Nephron (organoid): ENCODE measurements around the gene ARL6IP5.

Source experiments
- H3K27ac Mint-ChIP-seq, 3 experiments: 2 replicates each; pipeline ENCODE4 v1.8.0; 2020; ENCODE audit warnings: mixed read lengths in 3 of 3, mild to moderate bottlenecking in 2 of 3, moderate library complexity in 1 of 3
- H3K27me3 Mint-ChIP-seq: 2 replicates; pipeline ENCODE4 v1.8.0; 2021; ENCODE audit warnings: low read depth, mild to moderate bottlenecking, moderate library complexity, mixed read lengths
- H3K36me3 Mint-ChIP-seq: 2 replicates; pipeline ENCODE4 v1.8.0; 2020; ENCODE audit warnings: low read depth, mixed read lengths
- H3K4me1 Mint-ChIP-seq: 2 replicates; pipeline ENCODE4 v1.8.0; 2020; ENCODE audit warnings: mixed read lengths
- H3K4me3 Mint-ChIP-seq, 3 experiments: 2 replicates each; pipeline ENCODE4 v1.8.0; 2020; ENCODE audit warnings: mild to moderate bottlenecking in 3 of 3, mixed read lengths in 3 of 3, moderate library complexity in 2 of 3
- H3K9me3 Mint-ChIP-seq: 2 replicates; pipeline ENCODE4 v1.8.0; 2020; ENCODE audit warnings: mixed read lengths
- TF ChIP-seq, protein P1 (sequence below), 3 experiments: fragments of 200-600 bp; sonication (generic); IDR thresholded peaks; one replicate each; pipeline ENCODE4 v1.5.0; 2021; ENCODE audit warnings: antibody characterized with exemption in 3 of 3; ENCODE audit not compliant: unreplicated experiment in 3 of 3

Gene ARL6IP5

DNA sequence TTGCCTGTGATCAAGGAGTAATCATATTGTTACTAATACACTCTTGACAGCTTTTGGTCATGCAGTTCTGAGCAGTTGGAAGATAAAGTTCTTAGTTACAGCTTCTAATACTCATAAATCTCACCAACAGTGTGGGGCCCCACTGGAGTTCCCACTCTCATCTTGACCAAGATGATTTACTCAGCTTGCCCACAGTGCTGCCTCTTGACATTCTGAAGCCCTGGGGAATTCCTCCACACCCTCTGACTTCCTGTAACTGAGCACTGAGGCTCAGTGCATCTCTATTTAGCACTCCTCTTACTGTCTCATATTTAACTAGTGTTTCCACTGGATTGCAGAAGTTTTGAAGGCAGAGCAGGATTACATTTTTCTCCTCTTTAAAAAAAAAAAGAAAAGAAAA lies 1.9 kb upstream of the ARL6IP5 start:
- no peaks in the 10 kb centered on the region for H3K9me3 Mint-ChIP-seq
- no peaks in the 10 kb centered on the region for H3K36me3 Mint-ChIP-seq
- peak overlapping the region; percentile 70 to 83 (median 75) for H3K27ac Mint-ChIP-seq
- peaks cover 65% of the 10 kb centered on the region for H3K4me1 Mint-ChIP-seq
- no peaks in the 10 kb centered on the region for H3K27me3 Mint-ChIP-seq
- peak overlapping the region; percentile 45 to 67 (median 48) for H3K4me3 Mint-ChIP-seq
- TF ChIP-seq, protein P1, sequence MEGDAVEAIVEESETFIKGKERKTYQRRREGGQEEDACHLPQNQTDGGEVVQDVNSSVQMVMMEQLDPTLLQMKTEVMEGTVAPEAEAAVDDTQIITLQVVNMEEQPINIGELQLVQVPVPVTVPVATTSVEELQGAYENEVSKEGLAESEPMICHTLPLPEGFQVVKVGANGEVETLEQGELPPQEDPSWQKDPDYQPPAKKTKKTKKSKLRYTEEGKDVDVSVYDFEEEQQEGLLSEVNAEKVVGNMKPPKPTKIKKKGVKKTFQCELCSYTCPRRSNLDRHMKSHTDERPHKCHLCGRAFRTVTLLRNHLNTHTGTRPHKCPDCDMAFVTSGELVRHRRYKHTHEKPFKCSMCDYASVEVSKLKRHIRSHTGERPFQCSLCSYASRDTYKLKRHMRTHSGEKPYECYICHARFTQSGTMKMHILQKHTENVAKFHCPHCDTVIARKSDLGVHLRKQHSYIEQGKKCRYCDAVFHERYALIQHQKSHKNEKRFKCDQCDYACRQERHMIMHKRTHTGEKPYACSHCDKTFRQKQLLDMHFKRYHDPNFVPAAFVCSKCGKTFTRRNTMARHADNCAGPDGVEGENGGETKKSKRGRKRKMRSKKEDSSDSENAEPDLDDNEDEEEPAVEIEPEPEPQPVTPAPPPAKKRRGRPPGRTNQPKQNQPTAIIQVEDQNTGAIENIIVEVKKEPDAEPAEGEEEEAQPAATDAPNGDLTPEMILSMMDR (IDR thresholded peaks at IDR 0.05; ENCODE audit: unreplicated experiment in 3 of 3), result no peak

DNA sequence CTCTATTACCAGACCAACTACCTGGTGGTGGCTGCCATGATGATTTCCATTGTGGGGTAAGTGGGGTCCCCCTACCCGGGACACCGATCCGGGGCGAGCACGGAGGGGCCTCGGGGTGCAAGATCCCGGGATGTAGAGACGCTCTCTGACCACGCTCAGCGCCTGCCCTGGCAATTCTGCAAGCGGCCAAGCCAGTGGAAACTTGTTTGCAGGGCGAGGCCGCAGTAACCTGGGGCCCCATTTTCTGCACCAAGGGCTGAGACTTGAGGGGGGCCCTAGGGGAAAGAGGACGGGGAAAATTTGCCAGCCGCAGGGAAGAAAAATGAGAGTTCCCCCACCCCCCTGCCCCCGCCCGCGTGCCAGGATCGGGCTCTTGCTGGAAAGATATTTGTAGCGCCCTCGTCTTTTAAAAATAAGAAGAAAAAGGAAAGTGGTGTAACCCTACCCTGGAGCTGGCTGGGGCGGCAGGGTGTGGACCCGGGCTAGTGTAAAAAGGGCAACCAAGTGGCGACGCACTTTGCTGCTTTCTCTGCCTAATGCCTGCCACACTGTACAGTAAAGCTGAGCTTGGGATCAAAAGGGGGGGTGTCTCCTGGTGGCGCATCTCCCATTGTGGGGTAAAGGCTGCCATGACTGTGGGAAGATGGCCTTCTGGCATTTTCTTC lies 563 bp downstream of the ARL6IP5 start:
- H3K36me3 Mint-ChIP-seq, result peaks cover 4% of the 10 kb centered on the region
- no peaks in the 10 kb centered on the region for H3K9me3 Mint-ChIP-seq
- no peaks in the 10 kb centered on the region for H3K27me3 Mint-ChIP-seq
- peaks cover 69% of the 10 kb centered on the region for H3K4me1 Mint-ChIP-seq
- TF ChIP-seq, protein P1 (IDR thresholded peaks at IDR 0.05; ENCODE audit: unreplicated experiment in 3 of 3), result no peak
- H3K27ac Mint-ChIP-seq, result peak overlapping the region; percentile 84 to 95 (median 91)
- H3K4me3 Mint-ChIP-seq, result peak overlapping the region; percentile 93 to 95 (median 95)

DNA sequence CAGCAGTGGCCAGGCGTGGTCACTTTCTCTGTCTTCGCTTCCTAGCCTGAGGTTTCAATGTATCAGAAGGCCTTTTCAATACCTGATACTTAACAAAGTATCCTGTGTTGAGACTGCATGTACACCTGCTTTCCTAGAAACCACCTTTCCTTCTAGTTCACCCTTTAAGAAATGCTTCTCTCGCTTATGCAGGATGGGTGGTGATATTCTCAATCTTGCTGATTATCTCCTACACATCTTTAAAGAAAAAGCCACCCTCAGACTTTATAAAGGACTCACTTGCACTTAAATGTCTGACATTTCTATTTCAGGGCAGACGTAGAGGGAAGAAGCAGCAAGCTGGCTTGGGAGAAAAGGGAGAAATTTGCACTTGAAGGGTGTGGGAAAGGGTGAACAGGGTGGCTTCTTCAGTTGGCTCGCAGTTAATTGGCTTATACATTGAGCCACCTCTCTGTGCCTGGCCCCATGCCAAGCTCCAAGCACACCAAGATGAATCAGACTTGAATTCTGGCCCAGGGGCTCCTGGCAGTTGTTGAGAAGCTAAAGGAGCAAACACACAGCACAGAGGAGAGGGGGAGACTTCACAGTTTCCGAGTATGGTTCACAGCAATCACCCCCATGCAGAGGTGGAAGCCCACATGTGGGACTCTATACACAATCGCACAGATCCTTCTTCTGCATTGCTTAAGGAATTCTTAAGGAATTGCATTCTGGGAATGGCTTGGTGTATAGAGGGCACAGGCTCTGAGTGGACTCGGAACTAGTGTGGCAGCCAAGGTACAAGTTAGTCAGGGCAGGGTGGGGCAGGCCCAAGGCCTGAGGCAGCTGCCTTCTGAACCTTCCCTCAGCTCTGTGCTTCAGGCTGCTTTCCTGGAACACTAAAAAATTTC lies 1.3 kb downstream of the ARL6IP5 start:
- H3K4me3 Mint-ChIP-seq, result peak overlapping the region; percentile 93 to 95 (median 95)
- H3K27ac Mint-ChIP-seq, result peak overlapping the region; percentile 84 to 95 (median 91)
- H3K36me3 Mint-ChIP-seq, result peaks cover 4% of the 10 kb centered on the region
- no peaks in the 10 kb centered on the region for H3K9me3 Mint-ChIP-seq
- peaks cover 66% of the 10 kb centered on the region for H3K4me1 Mint-ChIP-seq
- TF ChIP-seq, protein P1 (IDR thresholded peaks at IDR 0.05; ENCODE audit: unreplicated experiment in 3 of 3), result no peak
- H3K27me3 Mint-ChIP-seq, result no peaks in the 10 kb centered on the region

DNA sequence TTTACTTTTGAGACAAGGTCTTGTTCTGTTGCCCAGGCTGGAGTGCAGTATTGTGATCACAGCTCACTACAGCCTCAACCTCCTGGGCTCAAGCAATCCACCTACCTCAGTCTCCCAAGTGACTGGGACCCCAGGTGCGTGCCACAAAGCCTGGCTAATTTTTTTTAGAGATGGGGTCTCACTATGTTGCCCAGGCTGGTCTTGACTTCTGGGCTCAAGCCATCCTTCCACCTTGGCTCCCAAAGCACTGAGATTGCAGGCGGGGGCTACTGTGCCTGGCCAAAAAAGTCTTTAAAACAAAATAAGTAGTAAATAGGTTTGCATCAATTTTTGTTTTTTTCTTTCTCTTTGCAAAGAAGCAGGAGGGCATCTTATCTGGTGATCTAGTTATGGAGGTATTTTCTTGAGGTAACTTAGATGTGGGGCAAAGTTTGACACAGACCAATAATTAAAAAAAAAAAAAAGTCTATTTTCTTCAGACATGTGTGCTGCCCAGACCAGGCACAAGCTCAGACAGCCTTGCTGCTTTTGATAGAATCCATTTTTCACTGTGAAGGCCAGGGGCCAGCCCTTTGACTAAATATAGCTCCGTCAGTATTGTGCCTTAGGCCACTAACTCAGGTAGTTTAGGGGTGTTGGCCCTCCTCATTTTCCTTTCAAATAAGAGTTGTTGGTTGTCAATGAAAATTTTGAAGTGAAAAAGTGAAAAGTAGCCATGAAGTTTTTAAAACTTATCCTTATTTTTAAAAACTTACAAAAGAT lies 2.5 kb downstream of the ARL6IP5 start:
- Mint-ChIP-seq H3K27ac (no peak overlapping the region), H3K9me3 (no peaks in the 10 kb centered on the region), H3K4me1 (peaks cover 63% of the 10 kb centered on the region), H3K27me3 (no peaks in the 10 kb centered on the region), H3K4me3 (peak overlapping the region in 2 of 3 experiments; percentile 3 to 31), H3K36me3 (peaks cover 4% of the 10 kb centered on the region)
- TF ChIP-seq, protein P1 (IDR thresholded peaks at IDR 0.05; ENCODE audit: unreplicated experiment in 3 of 3), result no peak

DNA sequence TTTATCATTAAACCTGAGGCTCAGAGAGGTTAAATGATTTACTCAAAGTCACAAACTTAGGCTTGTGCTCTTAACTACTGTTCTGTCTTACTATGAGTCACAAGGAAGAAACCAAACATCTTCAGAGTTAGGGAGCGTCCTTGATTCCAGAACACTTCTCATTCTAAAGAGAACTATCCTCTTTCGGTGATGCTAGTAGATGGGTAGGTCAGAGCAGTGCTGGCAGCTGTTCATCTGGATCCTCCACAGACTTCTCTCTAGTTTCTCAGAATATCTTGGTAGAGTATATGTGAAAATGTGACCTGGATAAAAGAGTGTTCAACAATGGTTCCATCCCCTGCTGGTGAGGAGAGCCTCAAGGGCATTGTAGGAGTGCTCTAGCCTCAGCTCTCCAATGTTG lies 3.3 kb downstream of the ARL6IP5 start:
- Mint-ChIP-seq H3K9me3 (no peaks in the 10 kb centered on the region), H3K4me1 (peaks cover 56% of the 10 kb centered on the region), H3K36me3 (peaks cover 4% of the 10 kb centered on the region), H3K27me3 (no peaks in the 10 kb centered on the region), H3K27ac (peak overlapping the region; percentile 2 to 6 (median 2)), H3K4me3 (peak overlapping the region in 2 of 3 experiments; percentile 42 to 57)
- TF ChIP-seq, protein P1 (IDR thresholded peaks at IDR 0.05; ENCODE audit: unreplicated experiment in 3 of 3), result no peak
